Stimulated activated CD4-positive, alpha-beta T cell treated with anti-CD3 and anti-CD28 coated beads, Interleukin-12 subunit alpha, Interleukin-12 subunit beta, amount 100 ng/mL, for 4 hours (primary cell): Measurements from ENCODE around the gene SPATA31D3.
"Not testable (repeated sequence)": the region's sequence is repeated elsewhere in the genome, so short reads cannot be mapped to it uniquely, and the experiment has no call there.

Experiments
- DNase-seq: peaks from one replicate; pipeline ENCODE4 v3.0.0-alpha.2; 2020

SPATA31D3 gene

GRCh38 chr9:81943393-81943792, at the start of gene SPATA31D3:
Gene SPATA31D3 (plus strand): TSS chr9:81943500. CDS start chr9:81943586, 86 bp downstream.
- not testable (repeated sequence) for DNase-seq

- no peak for DNase-seq
Observed at GRCh38 chr9:81893929-81894328, 49.4 kb upstream of the SPATA31D3 start.

GRCh38 chr9:81894891-81895290, 48.4 kb upstream of the SPATA31D3 start:
- no peak for DNase-seq

DNA sequence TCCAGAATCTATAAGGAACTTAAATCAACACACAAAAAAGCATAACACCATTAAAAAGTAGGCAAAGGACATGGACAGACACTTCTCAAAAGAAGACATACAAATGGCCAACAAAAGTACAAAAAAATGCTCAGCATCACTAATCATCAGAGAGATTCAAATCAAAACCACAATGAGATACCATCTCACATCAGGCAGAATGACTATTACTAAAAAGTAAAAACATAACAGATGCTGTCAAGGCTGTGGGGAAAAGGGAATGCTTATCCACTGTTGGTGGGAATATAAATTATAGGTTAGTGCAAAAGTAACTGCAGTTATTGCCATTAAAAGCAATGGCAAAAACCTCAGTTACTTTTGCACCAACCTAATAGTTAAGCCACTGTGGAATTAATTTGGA, 47.2 kb upstream of the SPATA31D3 start:
- no peak for DNase-seq

- DNase-seq, result no peak
Observed at GRCh38 chr9:81898851-81899250, 44.4 kb upstream of the SPATA31D3 start.

DNA sequence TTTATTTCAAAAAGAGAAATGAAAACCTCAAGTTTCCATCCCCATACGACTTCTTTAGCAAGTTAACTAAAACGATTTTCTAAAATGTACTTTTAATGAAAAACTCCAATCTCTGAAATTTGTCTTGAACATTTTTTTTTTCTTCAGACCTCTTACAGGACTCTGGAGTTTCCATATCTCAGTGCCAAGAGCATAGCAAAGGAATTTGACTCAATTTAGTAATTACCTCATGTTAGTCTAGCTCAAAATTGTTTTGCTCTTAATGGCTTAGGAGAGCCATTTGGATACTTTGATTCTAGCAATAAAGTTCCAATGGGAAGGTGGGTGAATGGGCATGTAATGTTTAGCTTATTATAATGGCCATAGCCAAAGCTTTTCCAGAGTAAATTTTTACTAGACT, 41.1 kb upstream of the SPATA31D3 start:
- DNase-seq, result no peak

GRCh38 chr9:81902626-81903025, 40.7 kb upstream of the SPATA31D3 start:
- no peak for DNase-seq

DNA sequence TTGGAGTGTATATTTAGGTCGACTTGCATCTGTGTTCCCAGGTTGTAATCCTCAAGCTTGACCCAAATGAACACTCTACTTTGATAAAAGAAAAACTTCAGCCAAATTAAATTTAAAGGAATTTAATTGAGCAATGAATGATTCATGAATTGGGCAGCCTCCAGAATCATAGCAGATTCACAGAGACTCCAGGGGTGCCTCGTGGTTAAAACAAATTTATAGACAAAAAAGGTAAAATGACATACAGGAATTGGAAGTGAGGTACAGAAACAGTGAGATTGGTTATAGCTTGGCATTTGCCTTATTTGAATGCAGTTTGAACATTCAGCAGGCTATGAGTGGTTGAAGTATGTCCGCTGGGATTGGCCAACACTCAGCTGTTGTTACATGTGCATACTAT, 36.6 kb upstream of the SPATA31D3 start:
- DNase-seq, result no peak

GRCh38 chr9:81912135-81912534, 31.2 kb upstream of the SPATA31D3 start:
- no peak for DNase-seq

- DNase-seq, result no peak
Observed at GRCh38 chr9:81915801-81916505, 27.3 kb upstream of the SPATA31D3 start.

DNA sequence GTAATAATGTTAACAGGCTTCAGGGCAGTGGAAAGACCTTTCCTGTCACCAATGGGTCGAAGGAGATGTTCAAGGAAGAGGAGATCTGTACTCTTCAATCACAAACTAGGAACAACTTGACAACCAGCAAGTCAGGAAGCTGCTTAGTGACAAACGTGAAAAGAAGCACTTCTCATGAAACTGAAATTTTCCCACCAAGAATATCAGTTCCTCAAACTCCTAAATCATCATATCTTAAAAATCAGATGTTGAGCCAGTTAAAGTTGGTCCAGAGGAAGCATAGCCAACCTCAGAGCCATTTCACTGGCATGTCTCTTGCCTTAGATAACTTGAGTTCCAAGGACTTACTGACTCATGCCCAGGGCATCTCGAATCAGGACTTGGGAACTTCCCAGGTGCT, 24.8 kb upstream of the SPATA31D3 start:
- DNase-seq, result not testable (repeated sequence)

DNA sequence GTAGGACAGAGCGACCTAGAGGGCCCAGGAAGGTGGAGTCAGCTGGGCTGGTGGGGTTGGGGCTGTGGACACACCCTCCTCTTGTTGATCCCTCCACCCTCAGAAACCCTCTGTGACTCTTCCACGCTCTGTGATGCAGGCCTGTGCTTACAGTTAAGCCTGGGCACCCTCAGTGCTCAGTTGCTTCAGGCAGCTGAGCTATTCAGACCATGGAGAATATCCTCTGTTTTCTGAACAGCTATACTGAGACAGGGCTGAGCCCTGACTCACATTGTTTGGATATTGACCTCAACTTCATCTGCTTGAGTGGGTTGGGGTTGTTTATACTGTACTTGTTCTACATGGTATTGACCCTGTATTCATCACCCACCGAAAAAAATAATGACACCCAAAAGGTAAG, 15.0 kb upstream of the SPATA31D3 start, which contains the start of gene SPATA31D4:
TSS of gene SPATA31D4 (plus strand) at position 124 of the 400 bp plus-strand sequence. CDS start at position 210, 86 bp downstream.
- not testable (repeated sequence) for DNase-seq

- DNase-seq, result not testable (repeated sequence)
Observed at GRCh38 chr9:81930147-81930546, 13.2 kb upstream of the SPATA31D3 start.

DNA sequence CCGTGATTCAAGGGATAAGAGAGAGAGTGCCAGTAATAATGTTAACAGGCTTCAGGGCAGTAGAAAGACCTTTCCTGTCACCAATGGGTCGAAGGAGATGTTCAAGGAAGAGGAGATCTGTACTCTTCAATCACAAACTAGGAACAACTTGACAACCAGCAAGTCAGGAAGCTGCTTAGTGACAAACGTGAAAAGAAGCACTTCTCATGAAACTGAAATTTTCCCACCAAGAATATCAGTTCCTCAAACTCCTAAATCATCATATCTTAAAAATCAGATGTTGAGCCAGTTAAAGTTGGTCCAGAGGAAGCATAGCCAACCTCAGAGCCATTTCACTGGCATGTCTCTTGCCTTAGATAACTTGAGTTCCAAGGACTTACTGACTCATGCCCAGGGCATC, 9.8 kb upstream of the SPATA31D3 start:
- DNase-seq, result not testable (repeated sequence)

- DNase-seq, result not testable (repeated sequence)
Observed at GRCh38 chr9:81948650-81949049, 5.3 kb downstream of the SPATA31D3 start.

DNA sequence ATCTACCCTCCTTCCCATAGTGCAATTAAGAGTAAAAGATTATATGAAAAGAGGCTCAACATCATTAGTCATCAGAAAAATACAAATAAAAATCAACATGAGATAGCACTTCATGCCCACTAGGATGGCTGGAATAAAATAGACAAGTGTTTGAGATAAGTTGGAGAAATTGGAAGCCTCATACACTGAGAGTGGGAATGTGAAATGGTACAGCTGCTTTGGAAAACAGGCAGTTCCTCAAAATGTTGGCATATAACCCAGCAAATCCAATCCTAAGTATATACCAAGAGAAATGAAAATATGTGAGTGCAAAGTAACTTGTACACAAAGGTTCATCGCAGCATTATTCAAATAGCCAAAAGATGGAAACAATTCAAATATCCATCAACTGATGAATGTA, 9.8 kb downstream of the SPATA31D3 start:
- no peak for DNase-seq

- no peak for DNase-seq
Observed at GRCh38 chr9:81955625-81956024, 12.3 kb downstream of the SPATA31D3 start.

GRCh38 chr9:81964218-81965171, 21.2 kb downstream of the SPATA31D3 start:
- DNase-seq, result no peak

- no peak for DNase-seq
Observed at GRCh38 chr9:81968026-81968425, 24.7 kb downstream of the SPATA31D3 start.

DNA sequence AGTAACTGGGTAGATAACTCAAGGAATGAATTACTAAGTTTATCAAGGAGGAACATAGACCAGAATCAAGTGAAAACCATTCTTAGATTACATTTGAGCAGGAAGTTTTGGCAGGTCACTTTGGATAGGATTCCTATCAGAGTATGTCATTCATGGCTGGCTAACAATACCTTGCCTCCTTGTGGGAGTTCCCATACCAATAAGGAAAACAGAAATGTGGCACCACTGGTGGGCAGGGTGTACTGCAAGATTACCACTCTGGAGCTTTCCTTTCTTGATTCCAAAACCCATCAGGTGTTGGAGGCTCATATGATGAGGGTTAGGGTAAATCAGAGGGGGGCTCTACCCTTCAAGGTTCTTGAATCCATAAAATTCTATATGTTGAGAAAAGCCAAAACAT, 26.7 kb downstream of the SPATA31D3 start:
- DNase-seq, result no peak

DNA sequence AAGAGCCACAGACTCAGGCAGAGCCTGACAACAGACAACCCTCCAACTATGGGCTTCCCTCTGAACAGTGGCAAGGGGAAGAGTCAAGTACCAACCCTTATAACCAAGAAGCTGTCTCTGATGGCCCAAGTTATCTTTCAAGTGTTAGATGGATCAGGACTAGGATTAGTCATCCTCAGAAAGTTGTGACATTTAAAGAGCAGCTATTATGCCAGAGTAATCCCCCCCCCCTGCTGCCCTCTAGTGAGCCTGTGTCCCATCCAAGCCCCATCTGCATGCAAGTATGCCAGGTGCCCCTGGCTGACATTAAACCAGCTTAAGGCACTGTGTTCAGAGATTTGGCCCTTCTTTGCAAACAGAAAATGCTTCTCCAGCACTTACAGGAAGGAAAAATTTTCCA, 28.4 kb downstream of the SPATA31D3 start:
- no peak for DNase-seq

- DNase-seq, result no peak
Observed at GRCh38 chr9:81974764-81975163, 31.5 kb downstream of the SPATA31D3 start.

DNA sequence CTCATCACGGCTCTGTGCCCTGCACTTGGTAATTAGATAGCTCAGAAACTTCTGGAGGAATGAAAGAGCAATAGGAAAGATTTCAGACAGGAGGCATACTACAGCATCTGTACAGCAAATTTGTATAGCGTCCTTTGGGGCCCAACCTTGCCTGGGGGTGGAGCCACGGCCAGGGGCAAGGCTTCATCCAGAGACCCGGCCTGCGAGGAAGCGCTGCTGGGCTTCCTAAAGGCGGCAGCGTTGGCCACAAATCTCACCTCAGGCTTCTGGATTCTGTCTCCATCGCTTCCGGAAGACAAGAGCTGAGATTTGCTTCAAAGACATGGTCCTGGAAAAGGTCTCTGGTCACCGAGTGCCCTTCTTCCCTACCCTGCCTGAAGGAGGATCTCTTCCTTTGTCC, 33.1 kb downstream of the SPATA31D3 start:
- DNase-seq, result no peak

- no peak for DNase-seq
Observed at GRCh38 chr9:81979196-81979595, 35.9 kb downstream of the SPATA31D3 start.
